ENCODE data around the gene ASCC1. TPM values are rescaled to one million over a fixed set of nuclear protein-coding genes. Genes with fewer than 3 reads are reported as not detected.
A peak's percentile ranks its signal among the peaks of the same experiment; 100 is the strongest.
"Not testable (repeated sequence)": the region's sequence is repeated elsewhere in the genome, so short reads cannot be mapped to it uniquely, and the experiment has no call there.

Gene ASCC1
- total and polyA plus RNA-seq, 2 donors from 2014 or later: 24.0 to 36.1 TPM

DNA sequence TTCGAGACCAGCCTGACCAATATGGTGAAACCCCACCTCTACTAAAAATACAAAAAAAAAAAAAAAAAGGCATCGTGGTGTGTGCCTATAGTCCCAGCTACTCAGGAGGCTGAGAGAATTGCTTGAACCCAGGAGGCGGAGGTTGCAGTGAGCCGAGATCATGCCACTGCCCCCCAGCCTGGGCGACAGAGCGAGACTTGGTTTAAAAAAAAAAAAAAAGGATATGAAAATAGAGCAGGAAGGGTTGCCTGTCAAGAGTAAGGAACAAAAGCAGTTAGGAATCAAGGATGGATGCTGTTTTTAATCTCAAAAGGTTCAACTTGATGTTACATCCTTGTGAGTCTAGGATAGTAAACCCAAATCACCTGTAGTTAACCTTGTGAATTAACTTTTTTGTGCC, 11.8 kb upstream of the ASCC1 start:
- FAIRE-seq (no peak), DNase-seq (no peak)
- TF ChIP-seq CTCF (IDR thresholded peaks at IDR 0.05; ENCODE audit: borderline replicate concordance, extremely low read depth, insufficient read depth): no peak
- Histone ChIP-seq H3K9me3 (ENCODE audit: control insufficient read depth in 2 of 3, insufficient read depth in 1 of 3, low read length in 3 of 3) (no peaks in the 10 kb centered on the region), H3K9ac (ENCODE audit: low read length in 3 of 3) (no peak overlapping the region), H3K27me3 (ENCODE audit: control insufficient read depth, insufficient read depth, low read length) (no peaks in the 10 kb centered on the region), H3K4me3 (ENCODE audit: low read length in 3 of 3) (no peak overlapping the region), H3K36me3 (ENCODE audit: control insufficient read depth in 2 of 3, insufficient read depth in 3 of 3, low read length in 3 of 3) (peaks cover 0 to 6% (median 4%) of the 10 kb centered on the region in 3 donors), H3K4me1 (ENCODE audit: control insufficient read depth in 2 of 3, insufficient read depth in 2 of 3, low read depth in 1 of 3, low read length in 3 of 3) (peaks cover 0 to 4% (median 3%) of the 10 kb centered on the region in 3 donors), H3K27ac (ENCODE audit: low read depth in 2 of 2, low read length in 2 of 2) (no peak overlapping the region)
- intact Hi-C loops (cut with DNase I): loop anchor here (10.0 kb wide), 1 partner anchor 107 kb away; no protein-coding TSS in a partner anchor

DNA sequence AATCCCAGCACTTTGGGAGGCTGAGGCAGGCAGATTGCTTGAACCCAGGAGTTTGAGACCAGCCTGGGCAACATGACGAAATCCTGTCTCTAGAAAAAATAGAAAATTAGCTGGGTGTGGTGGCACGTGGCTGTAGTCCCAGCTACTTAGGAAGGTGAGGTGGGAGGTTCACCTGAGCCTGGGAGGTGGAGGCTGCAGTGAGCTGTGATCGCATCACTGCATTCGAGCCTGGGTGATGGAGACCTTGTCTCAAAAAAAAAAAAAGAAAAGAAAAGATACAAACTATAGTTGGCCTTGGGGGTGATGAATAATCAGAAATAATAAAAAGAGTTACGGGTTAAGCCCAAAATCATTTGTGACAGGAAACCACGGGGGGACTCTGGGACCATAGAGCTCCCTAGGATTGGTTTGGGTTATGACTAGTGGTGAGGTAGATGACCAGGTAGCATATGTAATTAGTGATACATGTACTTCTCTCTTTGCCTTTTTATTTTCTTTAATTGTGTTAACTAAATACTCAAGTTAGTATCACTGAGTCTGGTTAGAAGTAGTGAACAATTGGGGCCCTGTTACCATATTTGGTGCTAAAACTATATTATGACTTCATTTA, 10.4 kb upstream of the ASCC1 start:
- peaks cover 0 to 4% (median 3%) of the 10 kb centered on the region in 3 donors for H3K4me1 ChIP-seq (ENCODE audit: control insufficient read depth in 2 of 3, insufficient read depth in 2 of 3, low read depth in 1 of 3, low read length in 3 of 3)
- intact Hi-C loops (cut with DNase I): loop anchor here (10.0 kb wide), 1 partner anchor 108 kb away; no protein-coding TSS in a partner anchor
- no peak for FAIRE-seq
- H3K27me3 ChIP-seq (ENCODE audit: control insufficient read depth, insufficient read depth, low read length): no peaks in the 10 kb centered on the region
- H3K9me3 ChIP-seq (ENCODE audit: control insufficient read depth in 2 of 3, insufficient read depth in 1 of 3, low read length in 3 of 3): no peaks in the 10 kb centered on the region
- H3K27ac ChIP-seq (ENCODE audit: low read depth in 2 of 2, low read length in 2 of 2): no peak overlapping the region
- no peak overlapping the region for H3K9ac ChIP-seq (ENCODE audit: low read length in 3 of 3)
- H3K36me3 ChIP-seq (ENCODE audit: control insufficient read depth in 2 of 3, insufficient read depth in 3 of 3, low read length in 3 of 3): peaks cover 0 to 5% (median 4%) of the 10 kb centered on the region in 3 donors
- no peak for DNase-seq
- TF ChIP-seq CTCF (IDR thresholded peaks at IDR 0.05; ENCODE audit: borderline replicate concordance, extremely low read depth, insufficient read depth): no peak
- no peak overlapping the region for H3K4me3 ChIP-seq (ENCODE audit: low read length in 3 of 3)

DNA sequence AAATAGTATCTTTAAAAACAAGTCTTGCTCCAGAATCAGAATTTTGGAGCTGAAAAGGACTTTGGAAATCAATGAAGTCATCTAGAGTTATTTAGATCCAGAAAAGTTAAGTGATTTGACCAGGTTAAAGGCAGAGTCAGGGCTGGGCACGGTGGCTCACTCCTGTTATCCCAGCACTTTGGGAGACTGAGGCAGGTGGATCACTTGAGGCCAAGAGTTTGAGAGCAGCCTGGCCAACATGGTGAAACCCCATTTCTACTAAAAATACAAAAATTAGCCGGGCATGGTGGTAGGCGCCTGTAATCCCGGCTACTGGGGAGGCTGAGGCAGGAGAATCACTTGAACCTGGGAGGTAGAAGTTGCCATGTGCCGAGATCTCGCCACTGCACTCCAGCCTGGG, 8.1 kb upstream of the ASCC1 start:
- not testable (repeated sequence) for H3K27me3 ChIP-seq (ENCODE audit: control insufficient read depth, insufficient read depth, low read length); H3K4me1 ChIP-seq (ENCODE audit: control insufficient read depth in 2 of 3, insufficient read depth in 2 of 3, low read depth in 1 of 3, low read length in 3 of 3); FAIRE-seq; H3K36me3 ChIP-seq (ENCODE audit: control insufficient read depth in 2 of 3, insufficient read depth in 3 of 3, low read length in 3 of 3); H3K9ac ChIP-seq (ENCODE audit: low read length in 3 of 3); H3K9me3 ChIP-seq (ENCODE audit: control insufficient read depth in 2 of 3, insufficient read depth in 1 of 3, low read length in 3 of 3); DNase-seq; H3K4me3 ChIP-seq (ENCODE audit: low read length in 3 of 3)
- intact Hi-C loops (cut with DNase I): loop anchor here (5.0 to 10.0 kb wide), 2 partner anchors 111 to 172 kb away; no protein-coding TSS in a partner anchor
- H3K27ac ChIP-seq (ENCODE audit: low read depth in 2 of 2, low read length in 2 of 2): peak overlapping the region in 1 of 2 donors; percentile 84

- Histone ChIP-seq H3K4me1 (ENCODE audit: control insufficient read depth in 2 of 3, insufficient read depth in 2 of 3, low read depth in 1 of 3, low read length in 3 of 3) (peaks cover 0 to 10% (median 5%) of the 10 kb centered on the region in 3 donors), H3K9ac (ENCODE audit: low read length in 3 of 3) (no peak overlapping the region), H3K27ac (ENCODE audit: low read depth in 2 of 2, low read length in 2 of 2) (peak overlapping the region in 1 of 2 donors; percentile 84), H3K36me3 (ENCODE audit: control insufficient read depth in 2 of 3, insufficient read depth in 3 of 3, low read length in 3 of 3) (peaks cover 0 to 5% (median 4%) of the 10 kb centered on the region in 3 donors), H3K4me3 (ENCODE audit: low read length in 3 of 3) (no peak overlapping the region), H3K9me3 (ENCODE audit: control insufficient read depth in 2 of 3, insufficient read depth in 1 of 3, low read length in 3 of 3) (no peaks in the 10 kb centered on the region), H3K27me3 (ENCODE audit: control insufficient read depth, insufficient read depth, low read length) (no peaks in the 10 kb centered on the region)
- DNase-seq: peak in 1 of 5 donors; percentile 15
- no peak for TF ChIP-seq CTCF (IDR thresholded peaks at IDR 0.05; ENCODE audit: borderline replicate concordance, extremely low read depth, insufficient read depth)
- FAIRE-seq: no peak
- intact Hi-C loops (cut with DNase I): loop anchor here (5.0 to 10.0 kb wide), 2 partner anchors 111 to 171 kb away; no protein-coding TSS in a partner anchor
Measured at GRCh38 chr10:72223743-72224101, 7.6 kb upstream of the ASCC1 start.

Measured in kidney (tissue), 14 donors.